Transverse colon (tissue), 3 donors: ENCODE data around the gene FHL5.

Experiments
- POLR2A ChIP-seq: fragments of 450-650 bp; IDR thresholded peaks from one replicate; pipeline ENCODE4 v1.6.1; 2016; ENCODE audit warnings: antibody characterized with exemption, mild to moderate bottlenecking, moderate library complexity
- TF ChIP-seq, protein P1 (sequence below), 5 experiments: fragments of 200-600 bp in 3 of 5; fragments of 450-650 bp in 2 of 5; sonication (generic) in 3 of 5; IDR thresholded peaks; 1 replicate in 2 of 5; 2 replicates in 3 of 5; pipeline ENCODE4 v1.5.1; 2016 to 2017; ENCODE audit warnings: antibody characterized with exemption in 5 of 5, inconsistent platforms in 3 of 5, mild to moderate bottlenecking in 2 of 5, moderate library complexity in 1 of 5

DNA sequence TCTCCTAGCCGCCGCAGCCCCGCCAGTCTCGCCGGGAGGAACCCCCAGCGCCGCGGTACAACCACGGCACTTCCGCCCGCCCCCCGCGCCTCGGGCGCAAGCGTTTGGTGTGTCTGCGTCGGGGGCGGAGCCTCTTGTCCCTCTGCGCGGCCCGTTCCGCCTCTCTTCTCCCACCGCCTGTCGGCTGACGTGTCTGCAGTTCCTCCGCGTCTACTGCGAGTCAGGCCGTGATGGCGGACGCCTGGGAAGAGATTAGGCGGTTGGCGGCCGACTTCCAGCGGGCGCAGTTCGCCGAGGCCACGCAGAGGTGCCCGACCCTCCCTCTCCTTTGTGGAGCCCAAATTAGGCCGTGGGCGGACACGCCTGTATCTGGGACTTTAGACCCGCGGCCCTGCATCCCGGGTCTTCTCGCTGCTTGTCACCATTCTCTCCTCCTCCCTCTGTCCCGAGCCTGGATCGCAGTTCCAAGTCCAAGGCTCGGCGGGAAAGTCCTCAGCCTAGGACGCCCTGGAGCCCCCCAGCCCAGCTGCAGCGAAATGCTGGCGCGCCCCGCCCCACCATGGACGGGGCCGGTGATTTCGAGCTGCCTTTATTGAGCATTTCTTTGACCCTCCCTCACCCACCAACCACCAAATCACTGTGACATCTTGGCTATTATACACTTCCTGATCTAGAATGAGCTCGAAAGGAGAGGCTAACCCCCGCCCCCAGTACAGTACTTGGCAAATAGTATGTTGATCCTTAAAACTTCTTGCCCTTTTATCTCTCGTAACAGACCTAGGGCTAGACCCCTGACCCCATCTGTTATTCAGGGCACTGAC, 41.1 kb upstream of the FHL5 start, which contains the start of gene UFL1:
- TF ChIP-seq, protein P1, sequence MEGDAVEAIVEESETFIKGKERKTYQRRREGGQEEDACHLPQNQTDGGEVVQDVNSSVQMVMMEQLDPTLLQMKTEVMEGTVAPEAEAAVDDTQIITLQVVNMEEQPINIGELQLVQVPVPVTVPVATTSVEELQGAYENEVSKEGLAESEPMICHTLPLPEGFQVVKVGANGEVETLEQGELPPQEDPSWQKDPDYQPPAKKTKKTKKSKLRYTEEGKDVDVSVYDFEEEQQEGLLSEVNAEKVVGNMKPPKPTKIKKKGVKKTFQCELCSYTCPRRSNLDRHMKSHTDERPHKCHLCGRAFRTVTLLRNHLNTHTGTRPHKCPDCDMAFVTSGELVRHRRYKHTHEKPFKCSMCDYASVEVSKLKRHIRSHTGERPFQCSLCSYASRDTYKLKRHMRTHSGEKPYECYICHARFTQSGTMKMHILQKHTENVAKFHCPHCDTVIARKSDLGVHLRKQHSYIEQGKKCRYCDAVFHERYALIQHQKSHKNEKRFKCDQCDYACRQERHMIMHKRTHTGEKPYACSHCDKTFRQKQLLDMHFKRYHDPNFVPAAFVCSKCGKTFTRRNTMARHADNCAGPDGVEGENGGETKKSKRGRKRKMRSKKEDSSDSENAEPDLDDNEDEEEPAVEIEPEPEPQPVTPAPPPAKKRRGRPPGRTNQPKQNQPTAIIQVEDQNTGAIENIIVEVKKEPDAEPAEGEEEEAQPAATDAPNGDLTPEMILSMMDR (IDR thresholded peaks at IDR 0.05), result peak in 3 of 5 experiments; percentile 15 to 43 (median 20)
- peak; percentile 98 for TF ChIP-seq POLR2A
